Testis (tissue), 2 donors: ENCODE results near the gene KCNQ1.

ENCODE experiments used
- POLR2A ChIP-seq: fragments of 450-650 bp; IDR thresholded peaks from one replicate; pipeline ENCODE4 v1.6.1; 2017; ENCODE audit warnings: antibody characterized with exemption, mild to moderate bottlenecking, moderate library complexity
- TF ChIP-seq, protein P1 (sequence below), 3 experiments: fragments of 450-650 bp in 2 of 3; fragments of 200-600 bp in 1 of 3; sonication (generic) in 1 of 3; IDR thresholded peaks; one replicate each; pipeline ENCODE4 v1.5.1; 2016 to 2019; ENCODE audit warnings: antibody characterized with exemption in 3 of 3, mild to moderate bottlenecking in 2 of 3, moderate library complexity in 1 of 3

DNA sequence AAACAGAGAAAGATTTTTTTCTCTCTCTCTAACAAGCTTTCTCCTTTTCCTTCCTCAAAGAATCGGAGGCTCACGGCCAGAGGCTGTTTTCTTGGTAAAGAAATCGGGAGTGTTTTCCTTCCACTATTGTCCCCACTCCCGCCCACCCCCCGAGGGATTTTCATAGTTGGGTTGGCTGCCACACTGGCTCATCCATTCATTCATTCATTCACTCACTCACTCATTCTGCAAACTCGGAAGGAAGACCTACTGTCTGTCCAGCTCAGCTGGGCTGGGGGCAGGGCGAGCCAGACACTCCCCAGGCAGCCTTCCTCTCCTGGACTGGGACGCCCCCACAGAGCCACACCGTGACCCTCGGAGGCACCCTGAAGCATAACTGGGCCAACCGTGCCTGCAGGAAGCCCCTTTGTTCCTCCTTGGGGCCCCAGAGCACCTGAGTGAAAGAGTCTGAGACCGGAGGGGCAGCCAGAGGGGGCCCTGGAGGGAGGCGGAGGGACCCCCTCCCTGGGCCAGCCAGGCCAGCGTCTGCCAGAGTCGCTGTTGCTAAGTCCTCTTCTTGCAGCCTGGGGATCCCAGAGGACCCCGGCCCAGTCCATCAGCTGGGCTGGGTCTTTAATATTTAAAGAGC lies 423.8 kb downstream of the KCNQ1 start:
- TF ChIP-seq, protein P1, sequence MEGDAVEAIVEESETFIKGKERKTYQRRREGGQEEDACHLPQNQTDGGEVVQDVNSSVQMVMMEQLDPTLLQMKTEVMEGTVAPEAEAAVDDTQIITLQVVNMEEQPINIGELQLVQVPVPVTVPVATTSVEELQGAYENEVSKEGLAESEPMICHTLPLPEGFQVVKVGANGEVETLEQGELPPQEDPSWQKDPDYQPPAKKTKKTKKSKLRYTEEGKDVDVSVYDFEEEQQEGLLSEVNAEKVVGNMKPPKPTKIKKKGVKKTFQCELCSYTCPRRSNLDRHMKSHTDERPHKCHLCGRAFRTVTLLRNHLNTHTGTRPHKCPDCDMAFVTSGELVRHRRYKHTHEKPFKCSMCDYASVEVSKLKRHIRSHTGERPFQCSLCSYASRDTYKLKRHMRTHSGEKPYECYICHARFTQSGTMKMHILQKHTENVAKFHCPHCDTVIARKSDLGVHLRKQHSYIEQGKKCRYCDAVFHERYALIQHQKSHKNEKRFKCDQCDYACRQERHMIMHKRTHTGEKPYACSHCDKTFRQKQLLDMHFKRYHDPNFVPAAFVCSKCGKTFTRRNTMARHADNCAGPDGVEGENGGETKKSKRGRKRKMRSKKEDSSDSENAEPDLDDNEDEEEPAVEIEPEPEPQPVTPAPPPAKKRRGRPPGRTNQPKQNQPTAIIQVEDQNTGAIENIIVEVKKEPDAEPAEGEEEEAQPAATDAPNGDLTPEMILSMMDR (IDR thresholded peaks at IDR 0.05), result no peak
- no peak for TF ChIP-seq POLR2A
